HAP-1 (cell line): ENCODE data around the gene NT5M.
A peak's percentile ranks its signal among the peaks of the same experiment; 100 is the strongest.
"Not testable (repeated sequence)": the region's sequence is repeated elsewhere in the genome, so short reads cannot be mapped to it uniquely, and the experiment has no call there.

Source experiments
- DNase-seq, 2 experiments: peaks; one replicate each; pipeline ENCODE4 v3.0.0-alpha.2; 2016 to 2020; ENCODE audit warnings: low spot score in 2 of 2
- H3K27me3 ChIP-seq: fragments of 250-450 bp; sonication (Bioruptor Pico); 2 replicates; pipeline ENCODE4 v1.5.1; 2020; ENCODE audit warnings: low read depth, mild to moderate bottlenecking, moderate library complexity
- H3K36me3 ChIP-seq: fragments of 250-450 bp; sonication (Bioruptor Pico); replicated peaks from 2 replicates; pipeline ENCODE4 v1.5.1; 2020; ENCODE audit warnings: mild to moderate bottlenecking
- H3K4me1 ChIP-seq: fragments of 250-450 bp; sonication (Bioruptor Pico); 2 replicates; pipeline ENCODE4 v1.5.1; 2020; ENCODE audit warnings: mild to moderate bottlenecking
- H3K4me3 ChIP-seq: fragments of 250-450 bp; sonication (Bioruptor Pico); 2 replicates; pipeline ENCODE4 v1.5.1; 2020; ENCODE audit warnings: mild to moderate bottlenecking, moderate library complexity
- H3K9me3 ChIP-seq: fragments of 250-450 bp; sonication (Bioruptor Pico); 2 replicates; pipeline ENCODE4 v1.5.1; 2020; ENCODE audit warnings: mild to moderate bottlenecking, moderate library complexity
- in situ Hi-C: fragments of 300-500 bp; cut with MboI; formaldehyde crosslinking; loops from 3 replicates; pipeline ENCODE4 v1.14.3; 2020; ENCODE audit warnings: low sequenced_read_pairs, inconsistent platforms, mixed read lengths

Gene NT5M

GRCh38 chr17:17303010-17303846 lies at the start of gene NT5M:
Gene NT5M (plus strand): TSS chr17:17303373. CDS start chr17:17303551, 178 bp downstream.
- H3K4me1 ChIP-seq: peaks cover 12% of the 10 kb centered on the region
- DNase-seq: peak; percentile 66 to 87
- in situ Hi-C loops: no loop called here
- peak within 1 kb of the TSS; percentile 43 for H3K4me3 ChIP-seq
- H3K27me3 ChIP-seq: no peaks in the 10 kb centered on the region
- no peaks in the 10 kb centered on the region for H3K36me3 ChIP-seq
- no peaks in the 10 kb centered on the region for H3K9me3 ChIP-seq

- Histone ChIP-seq H3K36me3 (peaks cover 78% of the 10 kb centered on the region), H3K4me3 (no peak overlapping the region)
Observed at GRCh38 chr17:17253406-17253805, 49.8 kb upstream of the NT5M start.

GRCh38 chr17:17254036-17254435 lies 49.1 kb upstream of the NT5M start:
- in situ Hi-C loops: no loop called here
- H3K27me3 ChIP-seq: no peaks in the 10 kb centered on the region
- H3K36me3 ChIP-seq: peaks cover 78% of the 10 kb centered on the region
- H3K4me1 ChIP-seq: no peaks in the 10 kb centered on the region
- no peak overlapping the region for H3K4me3 ChIP-seq
- no peaks in the 10 kb centered on the region for H3K9me3 ChIP-seq
- no peak for DNase-seq

More at GRCh38 chr17:17253406-17253805, 49.8 kb upstream of the NT5M start:
- DNase-seq: no peak
- Histone ChIP-seq H3K4me1 (no peaks in the 10 kb centered on the region), H3K9me3 (no peaks in the 10 kb centered on the region), H3K27me3 (no peaks in the 10 kb centered on the region)
- in situ Hi-C loops: no loop called here

- H3K4me1 ChIP-seq, H3K4me3 ChIP-seq, H3K9me3 ChIP-seq, H3K27me3 ChIP-seq, DNase-seq, in situ Hi-C loops: not testable (repeated sequence)
- H3K36me3 ChIP-seq: peaks cover 77% of the 10 kb centered on the region
Observed at GRCh38 chr17:17255689-17256088, 47.5 kb upstream of the NT5M start.

- peaks cover 77% of the 10 kb centered on the region for H3K36me3 ChIP-seq
- H3K27me3 ChIP-seq: no peaks in the 10 kb centered on the region
Observed at GRCh38 chr17:17256316-17256715, 46.9 kb upstream of the NT5M start.

GRCh38 chr17:17258011-17258410 lies 45.2 kb upstream of the NT5M start:
- in situ Hi-C loops: no loop called here
- Histone ChIP-seq H3K4me1 (no peaks in the 10 kb centered on the region), H3K36me3 (peaks cover 80% of the 10 kb centered on the region), H3K9me3 (no peaks in the 10 kb centered on the region), H3K27me3 (no peaks in the 10 kb centered on the region), H3K4me3 (no peak overlapping the region)
- no peak for DNase-seq

More at GRCh38 chr17:17256316-17256715, 46.9 kb upstream of the NT5M start:
- no peak for DNase-seq
- no peaks in the 10 kb centered on the region for H3K9me3 ChIP-seq
- H3K4me3 ChIP-seq: no peak overlapping the region
- in situ Hi-C loops: no loop called here
- no peaks in the 10 kb centered on the region for H3K4me1 ChIP-seq

GRCh38 chr17:17258998-17259397 lies 44.2 kb upstream of the NT5M start:
- Histone ChIP-seq H3K9me3 (no peaks in the 10 kb centered on the region), H3K4me1 (no peaks in the 10 kb centered on the region), H3K36me3 (peaks cover 77% of the 10 kb centered on the region), H3K4me3 (no peak overlapping the region), H3K27me3 (no peaks in the 10 kb centered on the region)
- in situ Hi-C loops: no loop called here
- no peak for DNase-seq

- no peak for DNase-seq
- Histone ChIP-seq H3K27me3 (no peaks in the 10 kb centered on the region), H3K36me3 (peaks cover 90% of the 10 kb centered on the region), H3K4me1 (no peaks in the 10 kb centered on the region), H3K9me3 (no peaks in the 10 kb centered on the region), H3K4me3 (no peak overlapping the region)
- in situ Hi-C loops: no loop called here
Observed at GRCh38 chr17:17264430-17264829, 38.7 kb upstream of the NT5M start.

- in situ Hi-C loops: no loop called here
- H3K9me3 ChIP-seq: no peaks in the 10 kb centered on the region
- H3K36me3 ChIP-seq: peaks cover 83% of the 10 kb centered on the region
- no peaks in the 10 kb centered on the region for H3K27me3 ChIP-seq
- H3K4me1 ChIP-seq: no peaks in the 10 kb centered on the region
- no peak overlapping the region for H3K4me3 ChIP-seq
- DNase-seq: peak in 1 of 2 experiments; percentile 33
Observed at GRCh38 chr17:17269926-17270773, 33.0 kb upstream of the NT5M start.

- Histone ChIP-seq H3K9me3 (no peaks in the 10 kb centered on the region), H3K27me3 (no peaks in the 10 kb centered on the region), H3K4me3 (no peak overlapping the region), H3K4me1 (peaks cover 9% of the 10 kb centered on the region), H3K36me3 (peaks cover 54% of the 10 kb centered on the region)
- DNase-seq: no peak
- in situ Hi-C loops: no loop called here
Observed at GRCh38 chr17:17275971-17276370, 27.2 kb upstream of the NT5M start.

GRCh38 chr17:17277431-17277830 lies 25.7 kb upstream of the NT5M start:
- DNase-seq, H3K4me3 ChIP-seq, in situ Hi-C loops, H3K27me3 ChIP-seq, H3K9me3 ChIP-seq: not testable (repeated sequence)
- Histone ChIP-seq H3K36me3 (peaks cover 46% of the 10 kb centered on the region), H3K4me1 (peaks cover 13% of the 10 kb centered on the region)

GRCh38 chr17:17279316-17279715 lies 23.9 kb upstream of the NT5M start:
- peaks cover 13% of the 10 kb centered on the region for H3K4me1 ChIP-seq
- H3K36me3 ChIP-seq: peaks cover 30% of the 10 kb centered on the region
- peak overlapping the region; percentile 99 for H3K4me3 ChIP-seq
- in situ Hi-C loops: no loop called here
- DNase-seq: no peak
- no peaks in the 10 kb centered on the region for H3K27me3 ChIP-seq
- H3K9me3 ChIP-seq: no peaks in the 10 kb centered on the region

- Histone ChIP-seq H3K4me3 (peak within 1 kb of the TSS; percentile 99), H3K4me1 (peaks cover 13% of the 10 kb centered on the region), H3K9me3 (no peaks in the 10 kb centered on the region), H3K36me3 (peaks cover 17% of the 10 kb centered on the region), H3K27me3 (no peaks in the 10 kb centered on the region)
- in situ Hi-C loops: no loop called here
- peak; percentile 95 to 99 for DNase-seq
Observed at GRCh38 chr17:17280613-17281549, 22.3 kb upstream of the NT5M start, which contains the start of gene COPS3. Gene COPS3 (minus strand): TSS chr17:17281246. CDS start chr17:17281186, 60 bp downstream.
